Sigmoid colon (tissue), 4 donors: ENCODE data around the gene BCAS3.

Experiments
- POLR2AphosphoS5 ChIP-seq, 4 donors: sonication (generic); formaldehyde crosslinking; IDR thresholded peaks; one replicate each; pipeline ENCODE4 v1.6.1; 2017; ENCODE audit warnings: antibody characterized with exemption in 4 of 4
- TF ChIP-seq, protein P1 (sequence below), 4 experiments: fragments of 450-650 bp in 3 of 4; fragments of 200-600 bp in 1 of 4; IDR thresholded peaks; one replicate each; pipeline ENCODE4 v1.5.1; 2016 to 2019; ENCODE audit warnings: antibody characterized with exemption in 4 of 4, mild to moderate bottlenecking in 3 of 4, moderate library complexity in 2 of 4

- TF ChIP-seq POLR2AphosphoS5 (IDR thresholded peaks at IDR 0.05) = no peak
- TF ChIP-seq, protein P1, sequence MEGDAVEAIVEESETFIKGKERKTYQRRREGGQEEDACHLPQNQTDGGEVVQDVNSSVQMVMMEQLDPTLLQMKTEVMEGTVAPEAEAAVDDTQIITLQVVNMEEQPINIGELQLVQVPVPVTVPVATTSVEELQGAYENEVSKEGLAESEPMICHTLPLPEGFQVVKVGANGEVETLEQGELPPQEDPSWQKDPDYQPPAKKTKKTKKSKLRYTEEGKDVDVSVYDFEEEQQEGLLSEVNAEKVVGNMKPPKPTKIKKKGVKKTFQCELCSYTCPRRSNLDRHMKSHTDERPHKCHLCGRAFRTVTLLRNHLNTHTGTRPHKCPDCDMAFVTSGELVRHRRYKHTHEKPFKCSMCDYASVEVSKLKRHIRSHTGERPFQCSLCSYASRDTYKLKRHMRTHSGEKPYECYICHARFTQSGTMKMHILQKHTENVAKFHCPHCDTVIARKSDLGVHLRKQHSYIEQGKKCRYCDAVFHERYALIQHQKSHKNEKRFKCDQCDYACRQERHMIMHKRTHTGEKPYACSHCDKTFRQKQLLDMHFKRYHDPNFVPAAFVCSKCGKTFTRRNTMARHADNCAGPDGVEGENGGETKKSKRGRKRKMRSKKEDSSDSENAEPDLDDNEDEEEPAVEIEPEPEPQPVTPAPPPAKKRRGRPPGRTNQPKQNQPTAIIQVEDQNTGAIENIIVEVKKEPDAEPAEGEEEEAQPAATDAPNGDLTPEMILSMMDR (IDR thresholded peaks at IDR 0.05) = no peak
Observed at GRCh38 chr17:61380836-61381525, 703.3 kb downstream of the BCAS3 start.
